Fibroblast of skin of scalp (primary cell): Measurements from ENCODE around the gene ZDHHC24. TPM values are rescaled to one million over a fixed set of nuclear protein-coding genes. Genes with fewer than 3 reads are reported as not detected.
"Not testable (repeated sequence)": the region's sequence is repeated elsewhere in the genome, so short reads cannot be mapped to it uniquely, and the experiment has no call there.

Source experiments
- DNase-seq: peaks from one replicate; pipeline ENCODE4 v3.0.0-alpha.2; 2013
- polyA plus RNA-seq, 2 experiments: library from polyadenylated mRNA; unstranded; fragments of 120-200 nt; gene quantifications; one replicate each; pipeline ENCODE4 v1.2.1, GENCODE V29; 2013; ENCODE audit not compliant: insufficient read length in 2 of 2

ZDHHC24 gene
- polyA plus RNA-seq (2013, experiment 1 of 2; ENCODE audit: insufficient read length): 9.1 TPM
- polyA plus RNA-seq (2013, experiment 2 of 2; ENCODE audit: insufficient read length): 10.0 TPM

GRCh38 chr11:66545701-66546367 lies at the start of gene ZDHHC24:
Gene ZDHHC24, minus strand, starts transcription at chr11:66546048. Its CDS starts 45 bp downstream, at chr11:66546003.
- peak; percentile 98 for DNase-seq

GRCh38 chr11:66595245-66595904 lies 49.5 kb upstream of the ZDHHC24 start:
- DNase-seq: no peak

- no peak for DNase-seq
Measured at GRCh38 chr11:66593650-66594049, 47.8 kb upstream of the ZDHHC24 start.

- DNase-seq: no peak
Measured at GRCh38 chr11:66593303-66593635, 47.4 kb upstream of the ZDHHC24 start.

GRCh38 chr11:66592457-66593302 lies 46.8 kb upstream of the ZDHHC24 start, which contains the start of the genes CCDC87 and CCS:
Gene CCDC87, minus strand, starts transcription at chr11:66593063. Its CDS starts 48 bp downstream, at chr11:66593015.
Gene CCS, plus strand, starts transcription at chr11:66593185. Its CDS starts 77 bp downstream, at chr11:66593262.
- peak; percentile 94 for DNase-seq

GRCh38 chr11:66591175-66591574 lies 45.3 kb upstream of the ZDHHC24 start:
- no peak for DNase-seq

GRCh38 chr11:66589996-66590675 lies 44.3 kb upstream of the ZDHHC24 start:
- no peak for DNase-seq

GRCh38 chr11:66589315-66589714 lies 43.5 kb upstream of the ZDHHC24 start:
- DNase-seq: not testable (repeated sequence)

GRCh38 chr11:66586136-66586535 lies 40.3 kb upstream of the ZDHHC24 start:
- no peak for DNase-seq

- not testable (repeated sequence) for DNase-seq
Measured at GRCh38 chr11:66585447-66585846, 39.6 kb upstream of the ZDHHC24 start.

- not testable (repeated sequence) for DNase-seq
Measured at GRCh38 chr11:66582565-66583147, 36.8 kb upstream of the ZDHHC24 start.

GRCh38 chr11:66581261-66581660 lies 35.4 kb upstream of the ZDHHC24 start:
- DNase-seq: no peak

GRCh38 chr11:66580803-66581202 lies 35.0 kb upstream of the ZDHHC24 start:
- DNase-seq: no peak

GRCh38 chr11:66579017-66579606 lies 33.3 kb upstream of the ZDHHC24 start:
- DNase-seq: peak; percentile 70

GRCh38 chr11:66570850-66571180 lies 25.0 kb upstream of the ZDHHC24 start:
- no peak for DNase-seq

- DNase-seq: no peak
Measured at GRCh38 chr11:66570079-66570849, 24.4 kb upstream of the ZDHHC24 start.

- no peak for DNase-seq
Measured at GRCh38 chr11:66569076-66569475, 23.2 kb upstream of the ZDHHC24 start.

- DNase-seq: peak; percentile 74
Measured at GRCh38 chr11:66568124-66568916, 22.5 kb upstream of the ZDHHC24 start, which contains the start of gene CTSF. Gene CTSF, minus strand, starts transcription at chr11:66568606. Its CDS starts 120 bp downstream, at chr11:66568486.

GRCh38 chr11:66567787-66568123 lies 21.9 kb upstream of the ZDHHC24 start:
- DNase-seq: no peak

- DNase-seq: no peak
Measured at GRCh38 chr11:66566221-66566620, 20.4 kb upstream of the ZDHHC24 start.
